A673 (cell line): ENCODE results near the gene MKKS.

Experiments used
- CTCF ChIP-seq: fragments of 300-800, 200-600 bp; sonication (generic); conservative IDR thresholded peaks from 2 replicates; pipeline ENCODE4 v1.5.1; 2017; ENCODE audit warnings: low read depth, mild to moderate bottlenecking, antibody characterized with exemption, low read length, moderate library complexity, mixed read lengths
- EZH2 ChIP-seq: fragments of 200-600 bp; sonication (generic); IDR thresholded peaks from 2 replicates; pipeline ENCODE4 v1.6.1; 2017; ENCODE audit warnings: borderline replicate concordance, low read depth, mild to moderate bottlenecking, mixed read lengths, antibody characterized with exemption, low read length; ENCODE audit not compliant: poor library complexity, severe bottlenecking

- TF ChIP-seq EZH2 (no peak), CTCF (peak; percentile 73)
Observed at GRCh38 chr20:10357974-10358373, 76.0 kb downstream of the MKKS start.
